Stimulated activated CD8-positive, alpha-beta memory T cell treated with anti-CD3 and anti-CD28 coated beads, Interleukin-7, amount 100 ng/mL, for 1 hour (primary cell): ENCODE measurements around the gene KCTD19.

ENCODE experiments used
- DNase-seq, 2 donors: peaks; one replicate each; pipeline ENCODE4 v3.0.0-alpha.2; 2020; ENCODE audit warnings: low read depth in 2 of 2

Gene KCTD19

DNA sequence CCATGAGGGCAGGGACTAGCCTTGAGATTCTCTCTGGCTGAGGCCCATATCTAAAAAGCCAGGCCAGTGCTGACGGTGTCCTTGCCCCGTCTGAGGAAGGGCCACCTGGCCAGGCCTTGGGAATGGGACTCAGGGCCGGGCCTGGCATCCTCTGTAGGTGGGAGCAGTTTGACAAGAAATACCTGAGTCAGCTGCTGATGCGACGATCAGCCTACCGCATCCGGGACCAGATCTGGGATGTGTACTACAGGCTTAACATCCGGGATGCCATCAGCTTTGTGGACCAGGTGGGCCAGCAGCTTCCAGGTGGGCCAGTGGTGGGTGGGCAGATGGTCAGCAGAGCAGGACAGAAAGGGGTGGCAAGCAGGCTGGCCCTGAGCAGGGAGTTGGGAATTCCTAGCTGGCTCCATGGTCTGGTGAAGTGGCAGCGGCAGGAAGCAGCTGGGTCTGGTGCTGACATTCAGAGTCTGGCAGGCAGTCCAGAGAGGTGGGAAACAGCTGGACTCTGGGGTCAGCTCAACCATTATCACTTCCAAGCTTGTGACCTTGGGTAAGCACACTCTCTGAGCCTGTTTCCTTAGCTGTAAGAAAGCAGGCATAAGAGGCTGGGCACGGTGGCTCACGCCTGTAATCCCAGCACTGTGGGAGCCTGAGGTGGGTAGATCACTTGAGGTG lies 68.2 kb downstream of the KCTD19 start:
- no peak for DNase-seq

- no peak for DNase-seq
Measured at GRCh38 chr16:67257486-67258160, 68.9 kb downstream of the KCTD19 start.

DNA sequence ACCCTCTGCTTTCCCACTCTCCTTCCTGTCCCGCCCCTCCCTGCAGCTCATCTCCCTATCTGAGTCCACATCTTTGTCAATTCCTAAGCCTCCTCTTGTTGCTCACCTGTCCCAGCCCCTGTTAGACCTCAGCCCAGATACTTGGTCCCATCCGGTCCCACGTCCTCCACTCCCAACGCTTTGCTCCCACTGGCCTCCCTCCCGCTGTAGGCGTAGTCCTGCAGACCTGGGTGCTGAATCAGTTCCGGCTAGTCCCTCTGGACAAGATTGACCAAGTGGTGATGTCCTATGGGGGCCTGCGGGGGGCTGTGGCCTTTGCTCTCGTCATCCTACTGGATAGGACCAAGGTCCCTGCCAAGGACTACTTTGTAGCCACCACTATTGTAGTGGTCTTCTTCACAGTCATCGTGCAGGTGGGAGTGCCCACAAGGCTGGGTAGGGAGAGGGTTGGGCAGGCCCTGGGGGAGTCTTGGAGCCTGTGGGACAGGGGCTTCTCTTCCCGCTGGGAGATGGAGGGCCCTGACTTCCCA lies 69.8 kb downstream of the KCTD19 start:
- DNase-seq = no peak

DNA sequence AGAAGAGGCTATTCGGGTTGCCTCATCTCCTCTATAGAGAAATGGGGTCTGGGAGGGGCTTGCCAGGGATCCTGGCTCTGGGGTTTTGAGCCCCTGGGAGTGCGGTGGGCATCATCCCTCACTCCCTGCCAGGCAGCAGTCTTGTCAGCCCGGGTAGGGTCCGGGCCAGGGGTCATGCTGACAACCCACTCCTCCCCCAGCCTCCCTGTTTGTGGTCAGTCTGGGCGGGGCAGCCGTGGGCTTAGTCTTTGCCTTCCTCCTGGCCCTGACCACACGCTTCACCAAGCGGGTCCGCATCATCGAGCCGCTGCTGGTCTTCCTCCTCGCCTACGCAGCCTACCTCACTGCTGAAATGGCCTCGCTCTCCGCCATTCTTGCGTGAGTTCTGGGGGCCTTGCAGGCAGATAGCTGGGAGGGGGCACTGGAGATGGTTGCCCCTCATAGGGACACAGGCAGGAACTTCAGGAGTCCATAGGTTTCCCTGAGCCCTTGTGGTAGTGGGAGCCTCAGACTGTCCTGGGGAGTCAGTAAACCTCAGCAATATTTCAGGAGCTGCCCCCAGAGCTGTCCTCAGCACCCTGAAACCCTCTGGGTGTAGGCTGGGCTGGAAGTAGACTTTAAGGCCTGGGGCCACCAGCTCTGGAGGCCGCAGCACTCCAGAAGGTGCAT lies 70.9 kb downstream of the KCTD19 start:
- DNase-seq = no peak

DNA sequence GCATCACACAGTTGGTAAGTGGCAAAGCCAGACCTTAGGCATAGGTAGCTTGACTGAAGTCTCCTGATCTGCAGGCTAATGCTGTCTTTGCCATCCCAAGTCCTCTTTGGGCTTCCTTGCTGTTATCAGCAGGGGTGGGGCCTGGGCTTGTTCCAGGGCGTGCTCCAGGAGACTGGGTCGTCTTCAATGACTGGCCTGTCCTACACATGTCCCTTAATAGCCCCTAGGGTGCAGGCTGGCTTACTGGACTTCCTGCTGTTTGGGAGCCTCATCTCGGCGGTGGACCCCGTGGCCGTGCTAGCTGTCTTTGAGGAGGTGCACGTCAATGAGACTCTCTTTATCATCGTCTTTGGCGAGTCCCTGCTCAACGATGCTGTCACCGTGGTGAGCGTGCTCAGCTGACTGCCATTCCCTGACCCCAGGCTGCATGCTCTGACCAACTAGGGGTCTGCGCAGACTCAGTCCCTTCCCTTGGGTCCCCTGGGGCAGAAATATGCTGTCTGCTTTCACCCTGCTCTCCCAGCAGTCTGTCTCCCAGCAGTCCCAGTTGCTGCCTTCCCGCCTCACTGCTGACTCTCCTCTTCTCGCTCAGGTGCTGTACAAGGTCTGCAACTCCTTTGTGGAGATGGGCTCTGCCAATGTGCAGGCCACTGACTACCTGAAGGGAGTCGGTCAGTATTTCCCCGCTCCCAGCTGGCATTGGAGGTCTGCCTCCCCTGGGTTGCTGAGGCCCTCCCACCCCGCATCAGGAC lies 71.6 kb downstream of the KCTD19 start:
- DNase-seq = no peak

GRCh38 chr16:67252609-67253497 lies 73.7 kb downstream of the KCTD19 start:
- no peak for DNase-seq

GRCh38 chr16:67250045-67250327 lies 76.6 kb downstream of the KCTD19 start:
- no peak for DNase-seq

DNA sequence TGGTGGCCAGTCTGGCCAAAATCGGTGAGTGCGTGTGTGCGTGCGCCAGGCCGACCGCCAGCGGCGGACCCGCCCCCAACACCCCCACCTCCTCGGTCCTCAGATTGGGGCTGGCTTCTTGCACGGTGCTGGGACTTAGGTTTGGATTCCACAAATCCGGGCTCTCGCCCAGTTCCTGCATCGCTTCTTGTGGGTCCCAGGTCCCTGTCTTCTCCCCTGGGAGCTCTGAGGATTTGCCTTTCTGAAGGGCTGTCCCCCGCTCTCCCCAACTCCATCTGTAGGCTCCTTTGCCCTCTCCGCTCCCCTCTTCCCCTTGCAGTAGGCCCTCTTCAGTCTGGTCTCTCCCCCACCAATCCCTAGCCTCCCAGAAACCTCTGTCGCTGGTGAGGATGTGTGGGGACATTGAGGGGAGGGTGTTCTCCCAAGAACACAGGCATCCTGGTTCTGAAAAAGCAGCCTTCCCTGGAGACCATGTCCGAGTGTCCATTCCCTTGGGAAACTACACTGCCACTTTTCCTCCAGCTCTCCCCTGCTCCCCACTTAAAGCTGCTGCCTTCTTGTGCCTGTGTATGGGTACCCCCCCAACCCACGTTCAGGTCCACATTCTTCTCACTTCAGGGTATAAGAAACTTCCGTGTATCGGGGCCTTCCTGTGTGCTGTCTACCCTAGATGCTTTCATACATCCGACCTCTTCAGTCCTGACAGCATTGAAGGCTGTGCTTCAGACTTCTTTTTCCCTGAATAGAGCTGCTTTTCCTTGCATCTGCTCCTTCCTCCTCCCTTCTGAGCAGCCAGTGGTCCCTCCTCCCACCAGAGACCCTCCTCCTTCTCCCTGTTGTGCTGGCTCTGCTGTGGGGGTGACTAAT lies 77.1 kb downstream of the KCTD19 start:
- DNase-seq = no peak

DNA sequence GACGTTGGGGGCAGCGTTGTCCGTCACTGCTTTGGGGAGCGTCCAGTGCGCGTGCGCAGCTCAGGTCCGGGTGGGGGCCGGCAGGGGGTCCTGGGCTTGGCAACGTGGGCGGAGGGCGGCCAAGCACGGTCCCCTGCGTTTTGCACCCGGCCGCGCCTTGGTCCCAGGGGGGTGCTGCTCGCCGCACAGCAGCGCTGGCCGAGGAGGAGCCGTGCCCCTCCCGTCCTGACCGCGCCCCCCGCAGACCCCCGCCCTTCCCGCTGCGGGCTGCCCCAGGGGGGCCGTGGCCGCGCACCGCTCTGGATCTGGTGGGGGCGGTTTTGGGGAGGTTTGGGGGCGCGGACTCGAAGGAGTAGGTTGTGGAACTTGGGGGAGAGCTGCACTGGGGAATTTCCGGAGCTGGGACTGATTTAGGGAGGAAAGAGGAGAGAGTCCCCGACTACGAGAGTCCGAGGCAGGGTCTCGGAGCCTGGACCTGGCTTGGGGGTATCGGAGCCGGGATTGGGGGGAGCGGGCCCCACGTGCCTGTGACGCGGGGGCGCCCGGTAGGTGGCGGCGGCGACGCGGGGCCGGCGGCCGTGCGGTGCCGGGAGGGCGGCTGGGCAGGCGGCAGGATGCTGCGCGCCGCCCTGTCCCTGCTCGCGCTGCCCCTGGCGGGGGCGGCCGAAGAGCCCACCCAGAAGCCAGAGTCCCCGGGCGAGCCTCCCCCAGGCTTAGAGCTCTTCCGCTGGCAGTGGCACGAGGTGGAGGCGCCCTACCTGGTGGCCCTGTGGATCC lies 78.0 kb downstream of the KCTD19 start, which contains the start of gene SLC9A5:
Gene SLC9A5, plus strand, starts transcription at position 579 of the 777 bp plus-strand sequence. Its CDS starts 36 bp downstream, at position 615.
- DNase-seq = no peak

DNA sequence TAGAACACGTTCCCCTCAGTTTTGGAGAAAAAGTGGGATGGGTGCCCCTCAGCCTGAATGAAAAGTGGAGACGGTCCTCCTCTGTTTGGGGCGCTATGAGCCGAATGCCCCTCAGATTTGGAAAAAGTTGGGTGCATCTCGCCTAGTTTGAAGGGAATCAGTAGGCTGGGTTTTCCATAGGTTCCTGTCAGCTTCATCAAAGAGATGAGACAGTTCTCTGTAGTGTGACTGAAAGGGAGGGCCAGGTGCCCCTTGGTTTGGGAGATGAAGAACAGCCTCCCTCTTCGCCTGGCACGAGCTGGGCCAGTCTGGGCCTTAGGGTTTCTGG lies 78.5 kb downstream of the KCTD19 start:
- no peak for DNase-seq

GRCh38 chr16:67247192-67248072 lies 79.1 kb downstream of the KCTD19 start, which contains the start of gene FHOD1:
Gene FHOD1 (minus strand): TSS chr16:67247481. CDS start chr16:67247410, 71 bp downstream.
- DNase-seq = peak; percentile 90 to 93

GRCh38 chr16:67246756-67247191 lies 79.8 kb downstream of the KCTD19 start:
- no peak for DNase-seq

GRCh38 chr16:67246081-67246755 lies 80.3 kb downstream of the KCTD19 start:
- DNase-seq = peak in 1 of 2 donors; percentile 25

GRCh38 chr16:67245674-67246080 lies 80.9 kb downstream of the KCTD19 start:
- DNase-seq = no peak

GRCh38 chr16:67245186-67245585 lies 81.4 kb downstream of the KCTD19 start:
- no peak for DNase-seq

DNA sequence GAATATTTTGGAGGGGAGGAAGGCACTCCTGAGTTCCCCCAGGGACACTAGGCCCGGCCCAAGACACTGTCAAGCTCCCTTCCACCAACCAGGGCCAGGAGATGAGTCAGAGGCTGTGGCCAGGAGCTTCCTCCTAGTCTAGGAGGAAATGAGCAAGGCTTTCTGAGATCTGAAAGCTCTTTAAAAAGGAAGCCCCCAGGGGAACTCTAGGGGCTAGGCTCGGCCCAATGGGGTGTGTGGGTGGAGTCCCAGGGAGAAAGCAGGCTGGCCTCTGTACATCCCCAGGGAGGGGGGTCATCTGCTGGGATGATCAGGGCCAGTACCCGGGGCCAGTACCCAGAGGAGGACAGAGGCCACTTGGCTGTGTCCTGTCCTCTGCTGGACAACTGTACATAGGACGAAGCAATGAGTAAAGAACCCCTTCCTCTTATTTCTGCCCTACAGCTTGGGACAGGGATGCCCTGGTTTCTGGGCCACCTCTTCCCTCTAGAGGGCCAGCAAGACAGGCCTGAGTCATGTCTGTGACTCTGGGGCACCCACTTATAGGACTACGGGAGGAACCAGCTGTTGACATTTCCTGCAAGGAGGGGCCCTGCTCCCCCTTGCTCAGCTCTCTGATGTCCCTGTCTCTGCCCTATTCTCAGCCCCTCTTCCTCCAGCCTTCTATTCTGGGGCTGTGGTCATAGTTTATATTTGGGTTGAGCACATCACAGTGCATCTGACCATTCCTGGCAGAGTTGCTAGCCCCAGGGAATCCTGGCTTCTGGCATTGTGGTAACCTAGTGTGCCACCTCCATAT lies 82.0 kb downstream of the KCTD19 start:
- DNase-seq = peak; percentile 55 to 66

- no peak for DNase-seq
Measured at GRCh38 chr16:67243481-67243880, 83.1 kb downstream of the KCTD19 start.
